ENCODE data around the gene LEMD1.
"Not testable (repeated sequence)": the region's sequence is repeated elsewhere in the genome, so short reads cannot be mapped to it uniquely, and the experiment has no call there.

LEMD1 gene

GRCh38 chr1:205387845-205388244, 34.0 kb downstream of the LEMD1 start:
- H3K4me2 ChIP-seq = no peak overlapping the region
- H3K27ac ChIP-seq = no peak overlapping the region
- no peaks in the 10 kb centered on the region for H3K79me2 ChIP-seq (ENCODE audit: insufficient read depth, low read depth)
- H3K4me3 ChIP-seq (IDR thresholded peaks at IDR 0.05; ENCODE audit: insufficient read depth, low read depth, low read length) = no peak overlapping the region
- no peak overlapping the region for H3K9ac ChIP-seq
- no peaks in the 10 kb centered on the region for H3K4me1 ChIP-seq (ENCODE audit: low read depth, poor library complexity, severe bottlenecking)
- no peaks in the 10 kb centered on the region for H3K36me3 ChIP-seq (ENCODE audit: insufficient read depth)
- no peaks in the 10 kb centered on the region for H3K27me3 ChIP-seq (ENCODE audit: insufficient read depth, low read depth)
- H2AFZ ChIP-seq (ENCODE audit: low read depth) = no peak overlapping the region
- no peak for TF ChIP-seq CTCF (conservative IDR thresholded peaks at IDR 0.05; ENCODE audit: low read depth, low read length)
- H4K20me1 ChIP-seq (ENCODE audit: insufficient read depth) = no peaks in the 10 kb centered on the region

GRCh38 chr1:205382990-205383389, 38.9 kb downstream of the LEMD1 start:
- not testable (repeated sequence) for H2AFZ ChIP-seq (ENCODE audit: low read depth); H3K27ac ChIP-seq; H3K36me3 ChIP-seq (ENCODE audit: insufficient read depth); H3K27me3 ChIP-seq (ENCODE audit: insufficient read depth, low read depth); H4K20me1 ChIP-seq (ENCODE audit: insufficient read depth); H3K4me2 ChIP-seq; H3K4me1 ChIP-seq (ENCODE audit: low read depth, poor library complexity, severe bottlenecking); H3K9ac ChIP-seq; H3K4me3 ChIP-seq (IDR thresholded peaks at IDR 0.05; ENCODE audit: insufficient read depth, low read depth, low read length); H3K79me2 ChIP-seq (ENCODE audit: insufficient read depth, low read depth)

GRCh38 chr1:205382561-205382960, 39.3 kb downstream of the LEMD1 start:
- no peaks in the 10 kb centered on the region for H3K4me1 ChIP-seq (ENCODE audit: low read depth, poor library complexity, severe bottlenecking)
- no peak overlapping the region for H3K9ac ChIP-seq
- no peaks in the 10 kb centered on the region for H3K79me2 ChIP-seq (ENCODE audit: insufficient read depth, low read depth)
- H3K36me3 ChIP-seq (ENCODE audit: insufficient read depth) = no peaks in the 10 kb centered on the region
- H3K4me2 ChIP-seq = no peak overlapping the region
- no peaks in the 10 kb centered on the region for H4K20me1 ChIP-seq (ENCODE audit: insufficient read depth)
- no peak overlapping the region for H3K4me3 ChIP-seq (IDR thresholded peaks at IDR 0.05; ENCODE audit: insufficient read depth, low read depth, low read length)
- no peak overlapping the region for H3K27ac ChIP-seq
- H3K27me3 ChIP-seq (ENCODE audit: insufficient read depth, low read depth) = no peaks in the 10 kb centered on the region
- no peak for TF ChIP-seq CTCF (conservative IDR thresholded peaks at IDR 0.05; ENCODE audit: low read depth, low read length)
- no peak overlapping the region for H2AFZ ChIP-seq (ENCODE audit: low read depth)

GRCh38 chr1:205381305-205381704, 40.6 kb downstream of the LEMD1 start:
- Histone ChIP-seq H3K4me3 (IDR thresholded peaks at IDR 0.05; ENCODE audit: insufficient read depth, low read depth, low read length) (no peak overlapping the region), H3K9ac (no peak overlapping the region), H3K27me3 (ENCODE audit: insufficient read depth, low read depth) (no peaks in the 10 kb centered on the region), H3K4me2 (no peak overlapping the region), H2AFZ (ENCODE audit: low read depth) (no peak overlapping the region), H3K79me2 (ENCODE audit: insufficient read depth, low read depth) (no peaks in the 10 kb centered on the region), H4K20me1 (ENCODE audit: insufficient read depth) (no peaks in the 10 kb centered on the region), H3K4me1 (ENCODE audit: low read depth, poor library complexity, severe bottlenecking) (no peaks in the 10 kb centered on the region), H3K36me3 (ENCODE audit: insufficient read depth) (no peaks in the 10 kb centered on the region), H3K27ac (no peak overlapping the region)
- TF ChIP-seq CTCF (conservative IDR thresholded peaks at IDR 0.05; ENCODE audit: low read depth, low read length) = no peak

GRCh38 chr1:205380882-205381281, 41.0 kb downstream of the LEMD1 start:
- Histone ChIP-seq H3K4me2 (no peak overlapping the region), H3K9ac (no peak overlapping the region), H3K4me3 (IDR thresholded peaks at IDR 0.05; ENCODE audit: insufficient read depth, low read depth, low read length) (no peak overlapping the region), H3K4me1 (ENCODE audit: low read depth, poor library complexity, severe bottlenecking) (no peaks in the 10 kb centered on the region), H3K27me3 (ENCODE audit: insufficient read depth, low read depth) (no peaks in the 10 kb centered on the region), H3K36me3 (ENCODE audit: insufficient read depth) (no peaks in the 10 kb centered on the region), H4K20me1 (ENCODE audit: insufficient read depth) (no peaks in the 10 kb centered on the region), H3K79me2 (ENCODE audit: insufficient read depth, low read depth) (no peaks in the 10 kb centered on the region), H2AFZ (ENCODE audit: low read depth) (no peak overlapping the region), H3K27ac (no peak overlapping the region)
- TF ChIP-seq CTCF (conservative IDR thresholded peaks at IDR 0.05; ENCODE audit: low read depth, low read length) = no peak

Data from KMS-11 (cell line).